Psoas muscle (tissue), 8 donors: ENCODE data around the gene LHX5. TPM values are rescaled to one million over a fixed set of nuclear protein-coding genes. Genes with fewer than 3 reads are reported as not detected.

Source experiments
- ATAC-seq, 4 donors: fragments of 200-7000 bp; cut with Tn5 transposase; one replicate each; pipeline ENCODE4 v1.9.1; 2020; ENCODE audit warnings: moderate library complexity in 3 of 4, mild to moderate bottlenecking in 2 of 4
- DNase-seq, 2 donors: peaks; one replicate each; pipeline ENCODE4 v3.0.0-alpha.2; 2020
- H3K27ac ChIP-seq: fragments of 200-600 bp; one replicate; pipeline ENCODE4 v1.8.0; 2022
- H3K27me3 ChIP-seq, 3 donors: fragments of 200-600 bp in 1 of 3; one replicate each; pipeline versions ENCODE4 v1.6.1 to v1.8.0; 2013 to 2022; ENCODE audit warnings: low read length in 2 of 3, mild to moderate bottlenecking in 2 of 3, moderate library complexity in 1 of 3; ENCODE audit not compliant: insufficient read depth in 3 of 3
- H3K36me3 ChIP-seq, 2 donors: fragments of 200-600 bp in 1 of 2; one replicate each; pipeline versions ENCODE4 v1.6.1 to v1.8.0; 2013 to 2022; ENCODE audit warnings: low read depth in 1 of 2, mild to moderate bottlenecking in 1 of 2, moderate library complexity in 1 of 2; ENCODE audit not compliant: insufficient read depth in 1 of 2
- H3K4me1 ChIP-seq: fragments of 200-600 bp; one replicate; pipeline ENCODE4 v1.8.0; 2022
- H3K4me3 ChIP-seq: fragments of 200-600 bp; one replicate; pipeline ENCODE4 v1.8.0; 2022; ENCODE audit warnings: mild to moderate bottlenecking
- H3K9me3 ChIP-seq: fragments of 200-600 bp; one replicate; pipeline ENCODE4 v1.8.0; 2022
- WGBS, 3 donors: extraction: QIAGEN DNeasy Blood & Tissue Kit; methylation state at CpG; one replicate each; pipeline versions ENCODE4 v1.1.6 to v1.1.7; 2013; 5-methylcytosine and 5-hydroxymethylcytosine counted together
- intact Hi-C, 2 donors: fragments of 100-400 bp; cut with DNase I; formaldehyde crosslinking; loops; one replicate each; pipeline versions ENCODE4 v1.11.0 to v1.14.2; 2022
- polyA plus RNA-seq, 3 donors: library from polyadenylated mRNA; stranded (reverse); fragments of 200-250 nt; gene quantifications; one replicate each; pipeline ENCODE4 v1.2.3, GENCODE V29; 2013
- total RNA-seq, 4 donors: library from RNA; stranded (reverse); fragmentation: NEBNext Ultra II Directional in 2 of 4; extraction: Animal tissue kit (Norgen Biotek cat#: 25700) in 2 of 4; gene quantifications; one replicate each; pipeline versions ENCODE4 v1.2.1 to v1.2.4, GENCODE V29; 2021 to 2023
- TF ChIP-seq, protein P1 (sequence below): fragments of 200-600 bp; IDR thresholded peaks from one replicate; pipeline ENCODE4 v1.8.0; 2022; ENCODE audit warnings: antibody characterized with exemption
- donor health status: healthy with polysubstance abuse.
- donor health status: DM: no; HTN: no; CAD: no; lungs with moderate emphysema.
- donor health status: Bipolar disorder and iron deficiency.
- donor health status: healthy.
- donor health status: DM: yes; HTN: yes; CAD: no.
- donor health status: DM: no; HTN: no; CAD: no.
- donor health status: DM: no; HTN: no; CAD: no.
- donor health status: DM: yes; HTN: yes; CAD: no.

The LHX5 gene
- total and polyA plus RNA-seq, 7 donors: not detected

DNA sequence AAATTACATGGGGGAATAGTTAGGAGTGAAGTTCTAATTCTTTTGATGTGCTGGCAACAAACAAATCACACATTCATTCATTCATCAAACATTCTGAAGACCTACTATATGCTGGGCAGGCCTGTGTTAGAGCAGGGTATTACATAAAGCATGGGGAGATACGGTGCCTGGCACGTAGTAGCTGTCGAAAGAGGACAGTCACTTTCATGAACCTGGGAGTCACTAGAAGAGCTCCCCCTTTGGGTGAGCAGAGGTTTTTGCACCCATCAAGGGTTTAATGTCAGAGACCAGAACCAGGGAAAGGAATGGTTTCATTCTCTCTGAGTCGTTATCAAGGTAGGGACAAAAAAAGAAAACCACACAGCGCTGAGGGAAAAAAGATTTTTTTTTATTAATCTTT is 10.0 kb downstream of the LHX5 start:
- TF ChIP-seq, protein P1, sequence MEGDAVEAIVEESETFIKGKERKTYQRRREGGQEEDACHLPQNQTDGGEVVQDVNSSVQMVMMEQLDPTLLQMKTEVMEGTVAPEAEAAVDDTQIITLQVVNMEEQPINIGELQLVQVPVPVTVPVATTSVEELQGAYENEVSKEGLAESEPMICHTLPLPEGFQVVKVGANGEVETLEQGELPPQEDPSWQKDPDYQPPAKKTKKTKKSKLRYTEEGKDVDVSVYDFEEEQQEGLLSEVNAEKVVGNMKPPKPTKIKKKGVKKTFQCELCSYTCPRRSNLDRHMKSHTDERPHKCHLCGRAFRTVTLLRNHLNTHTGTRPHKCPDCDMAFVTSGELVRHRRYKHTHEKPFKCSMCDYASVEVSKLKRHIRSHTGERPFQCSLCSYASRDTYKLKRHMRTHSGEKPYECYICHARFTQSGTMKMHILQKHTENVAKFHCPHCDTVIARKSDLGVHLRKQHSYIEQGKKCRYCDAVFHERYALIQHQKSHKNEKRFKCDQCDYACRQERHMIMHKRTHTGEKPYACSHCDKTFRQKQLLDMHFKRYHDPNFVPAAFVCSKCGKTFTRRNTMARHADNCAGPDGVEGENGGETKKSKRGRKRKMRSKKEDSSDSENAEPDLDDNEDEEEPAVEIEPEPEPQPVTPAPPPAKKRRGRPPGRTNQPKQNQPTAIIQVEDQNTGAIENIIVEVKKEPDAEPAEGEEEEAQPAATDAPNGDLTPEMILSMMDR: no peak
- intact Hi-C loops: loop anchor here (2.0 to 5.0 kb wide), 2 partner anchors 399 to 451 kb away; no protein-coding TSS in a partner anchor
- WGBS, 3 donors: 25 to 42% (median 37%) methylated on average over 5 of the region's 5 CpGs

DNA sequence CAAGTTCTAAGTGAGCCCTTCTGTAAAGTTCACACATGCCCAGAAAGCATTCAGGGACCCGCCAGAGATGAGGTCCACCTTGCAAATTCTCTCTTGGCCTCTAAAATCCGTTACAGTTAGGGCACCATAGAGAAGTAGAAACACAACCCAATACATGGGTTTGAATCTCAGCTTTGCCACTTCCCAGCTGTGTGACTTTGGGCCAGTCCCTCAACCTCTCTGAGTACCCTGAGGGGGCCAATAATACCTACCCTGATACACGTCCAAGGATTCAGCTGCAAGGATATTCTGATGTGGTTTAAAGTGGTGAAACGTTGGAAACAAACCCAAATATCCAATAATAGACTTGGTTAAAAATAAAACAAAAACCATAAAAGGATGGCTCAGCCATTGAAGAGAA is 11.7 kb downstream of the LHX5 start:
- Histone ChIP-seq H3K9me3 (no peaks in the 10 kb centered on the region), H3K27me3 (peaks cover 0 to 64% (median 17%) of the 10 kb centered on the region in 3 donors), H3K36me3 (no peaks in the 10 kb centered on the region), H3K4me3 (no peak overlapping the region), H3K4me1 (peaks cover 12% of the 10 kb centered on the region), H3K27ac (no peak overlapping the region)
- intact Hi-C loops: loop anchor here in 1 of 2 donors (5.0 kb wide), 1 partner anchor 452 kb away; no protein-coding TSS in a partner anchor
- ATAC-seq (no peak), DNase-seq (no peak)
- 32 to 35% (median 32%) methylated on average over 4 of the region's 4 CpGs for WGBS, 3 donors
- TF ChIP-seq, protein P1: no peak

More for the DNA sequence above, 10.0 kb downstream of the LHX5 start:
- no peaks in the 10 kb centered on the region for H3K36me3 ChIP-seq
- no peak for ATAC-seq
- peaks cover 17% of the 10 kb centered on the region for H3K4me1 ChIP-seq
- no peaks in the 10 kb centered on the region for H3K9me3 ChIP-seq
- no peak overlapping the region for H3K4me3 ChIP-seq
- H3K27me3 ChIP-seq: peaks cover under 1 to 80% (median 29%) of the 10 kb centered on the region in 3 donors
- no peak for DNase-seq
- no peak overlapping the region for H3K27ac ChIP-seq

DNA sequence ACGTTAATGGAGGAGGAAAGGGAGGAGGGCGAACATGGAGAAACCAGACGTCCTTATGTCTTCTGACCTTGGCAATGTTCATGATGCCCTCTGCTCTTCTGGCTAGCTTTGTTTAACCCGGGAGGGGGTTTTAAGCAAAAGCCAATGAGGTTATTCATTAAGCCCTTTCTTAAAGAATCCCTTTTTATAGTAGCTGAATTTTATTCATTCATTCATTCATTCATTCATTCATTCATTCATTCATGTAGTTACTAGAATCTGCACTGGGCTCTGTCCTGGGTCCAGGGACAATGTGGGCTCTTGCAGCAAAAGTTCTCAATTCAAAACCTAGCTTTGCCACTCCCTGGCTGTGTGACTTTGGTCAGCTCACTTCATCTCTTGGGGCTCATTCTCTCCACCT is 14.0 kb downstream of the LHX5 start:
- TF ChIP-seq, protein P1: no peak
- Histone ChIP-seq H3K9me3 (no peaks in the 10 kb centered on the region), H3K27ac (no peak overlapping the region), H3K4me1 (no peaks in the 10 kb centered on the region), H3K36me3 (no peaks in the 10 kb centered on the region), H3K27me3 (peaks cover 0 to 41% (median 4%) of the 10 kb centered on the region in 3 donors), H3K4me3 (no peak overlapping the region)
- ATAC-seq (no peak), DNase-seq (no peak)
- WGBS, 3 donors: 47 to 51% (median 49%) methylated on average over 4 of the region's 4 CpGs
- intact Hi-C loops: no loop called here

DNA sequence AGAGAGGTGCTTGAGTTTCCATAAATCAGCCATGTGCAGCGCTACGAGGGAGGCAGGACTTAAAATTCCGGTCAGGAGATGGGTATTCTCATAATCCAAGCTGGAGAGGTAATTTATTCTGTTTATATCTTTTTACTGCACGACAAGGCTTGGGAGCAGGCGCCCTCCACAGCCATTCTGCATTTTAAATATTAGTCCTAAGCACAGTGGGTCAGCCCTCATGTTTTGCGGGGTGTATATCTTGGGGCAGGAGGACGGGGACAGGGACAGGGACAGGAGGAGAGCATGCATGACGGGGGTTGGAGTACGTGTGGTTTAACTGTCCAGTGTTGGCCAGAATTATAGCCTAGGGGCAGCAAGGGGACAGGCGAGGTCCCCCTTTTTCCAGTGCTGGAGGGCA is 14.5 kb downstream of the LHX5 start:
- no peak for ATAC-seq
- intact Hi-C loops: no loop called here
- H3K4me1 ChIP-seq: no peaks in the 10 kb centered on the region
- H3K9me3 ChIP-seq: no peaks in the 10 kb centered on the region
- H3K4me3 ChIP-seq: no peak overlapping the region
- 41 to 47% (median 44%) methylated on average over 10 of the region's 10 CpGs for WGBS, 3 donors
- H3K27me3 ChIP-seq: peaks cover 0 to 36% (median 4%) of the 10 kb centered on the region in 3 donors
- TF ChIP-seq, protein P1: no peak
- no peak for DNase-seq
- no peaks in the 10 kb centered on the region for H3K36me3 ChIP-seq
- no peak overlapping the region for H3K27ac ChIP-seq

DNA sequence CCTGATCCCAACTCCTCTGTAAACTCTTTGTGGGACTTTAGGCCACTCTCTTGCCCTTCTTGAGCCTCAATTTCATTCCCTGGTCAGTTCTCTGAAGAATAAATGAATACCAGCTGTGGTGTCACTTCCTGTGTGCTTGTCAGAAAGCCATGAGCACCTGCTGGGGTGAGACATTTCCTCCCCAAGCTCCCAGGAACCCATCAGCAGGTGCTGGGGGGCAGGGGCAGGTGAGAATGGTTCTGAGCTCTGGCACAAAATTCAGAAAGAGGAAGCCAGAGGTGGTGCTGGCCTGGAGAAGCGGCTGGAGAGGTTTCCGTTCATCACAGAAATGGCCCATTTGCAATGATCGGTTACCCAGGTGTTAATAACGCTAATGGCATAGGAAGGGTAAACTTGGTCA is 14.9 kb downstream of the LHX5 start:
- no peak for ATAC-seq
- TF ChIP-seq, protein P1: no peak
- peaks cover 0 to 31% (median 4%) of the 10 kb centered on the region in 3 donors for H3K27me3 ChIP-seq

More for the DNA sequence above, 14.9 kb downstream of the LHX5 start:
- 47 to 59% (median 58%) methylated on average over 4 of the region's 4 CpGs for WGBS, 3 donors
- DNase-seq: no peak
- no peak overlapping the region for H3K4me3 ChIP-seq
- no peaks in the 10 kb centered on the region for H3K36me3 ChIP-seq
- no peak overlapping the region for H3K27ac ChIP-seq
- intact Hi-C loops: no loop called here
- no peaks in the 10 kb centered on the region for H3K9me3 ChIP-seq
- H3K4me1 ChIP-seq: no peaks in the 10 kb centered on the region
